SU-DHL-6 (cell line): ENCODE data around the gene TMCO1.

Experiments
- H2AFZ ChIP-seq: fragments of 200-600 bp; sonication (generic); 2 replicates; pipeline ENCODE4 v1.6.1; 2014; ENCODE audit warnings: low read depth, mild to moderate bottlenecking, moderate library complexity, mixed read lengths, antibody characterized with exemption, low read length; ENCODE audit not compliant: severe bottlenecking
- H3F3A ChIP-seq: fragments of 200-600 bp; shearing (Covaris generic); 2 replicates; pipeline ENCODE4 v1.6.0; 2016; ENCODE audit warnings: antibody characterized with exemption, mild to moderate bottlenecking; ENCODE audit not compliant: insufficient read depth
- H3K27ac ChIP-seq: fragments of 200-600 bp; sonication (generic); 2 replicates; pipeline ENCODE4 v1.5.1; 2016; ENCODE audit warnings: low read depth, mild to moderate bottlenecking, low read length, moderate library complexity, mixed read lengths
- H3K27me3 ChIP-seq: fragments of 200-600 bp; sonication (generic), shearing (Covaris generic); 2 replicates; pipeline ENCODE4 v1.6.0; 2014; ENCODE audit warnings: mild to moderate bottlenecking, low read length
- H3K36me3 ChIP-seq: fragments of 200-600 bp; sonication (generic); 2 replicates; pipeline ENCODE4 v1.6.1; 2014; ENCODE audit warnings: mild to moderate bottlenecking, low read length, mixed read lengths
- H3K4me2 ChIP-seq: fragments of 300-600, 200-600 bp; shearing (Covaris generic), sonication (generic); 2 replicates; pipeline ENCODE4 v1.6.0; 2014; ENCODE audit warnings: low read length, low read depth, mild to moderate bottlenecking; ENCODE audit not compliant: poor library complexity, severe bottlenecking
- H3K4me3 ChIP-seq: fragments of 200-600 bp; sonication (generic); 2 replicates; pipeline ENCODE4 v1.5.1; 2014; ENCODE audit warnings: antibody characterized with exemption, low read length, mild to moderate bottlenecking, mixed read lengths; ENCODE audit not compliant: insufficient read depth, poor library complexity, severe bottlenecking
- H3K79me2 ChIP-seq: fragments of 200-600 bp; sonication (generic); 2 replicates; pipeline ENCODE4 v1.6.1; 2014; ENCODE audit warnings: mild to moderate bottlenecking, low read length, moderate library complexity; ENCODE audit not compliant: insufficient read depth
- H3K9ac ChIP-seq: fragments of 200-600 bp; sonication (generic); 2 replicates; pipeline ENCODE4 v1.7.0; 2014; ENCODE audit warnings: mild to moderate bottlenecking, low read length
- H3K9me2 ChIP-seq: fragments of 200-600 bp; sonication (generic); replicated peaks from 2 replicates; pipeline ENCODE4 v1.6.1; 2014; ENCODE audit warnings: low read length; ENCODE audit not compliant: insufficient read depth
- H3K9me3 ChIP-seq: fragments of 200-600 bp; sonication (generic); 2 replicates; pipeline ENCODE4 v1.6.1; 2014; ENCODE audit warnings: low read length, mixed read lengths; ENCODE audit not compliant: insufficient read depth
- H4K20me1 ChIP-seq: fragments of 200-600 bp; sonication (generic); 2 replicates; pipeline ENCODE4 v1.6.1; 2014; ENCODE audit warnings: low read depth, mild to moderate bottlenecking, antibody characterized with exemption, low read length, moderate library complexity, mixed read lengths
- CTCF ChIP-seq: fragments of 200-600 bp; sonication (generic); IDR thresholded peaks from one replicate; pipeline ENCODE4 v1.5.1; 2017; ENCODE audit warnings: antibody characterized with exemption, mild to moderate bottlenecking, low read length, moderate library complexity; ENCODE audit not compliant: insufficient read depth, poor library complexity, severe bottlenecking
- EZH2phosphoT487 ChIP-seq: fragments of 200-600 bp; sonication (generic), shearing (Covaris generic); conservative IDR thresholded peaks from 2 replicates; pipeline ENCODE4 v1.6.1; 2018; ENCODE audit warnings: mild to moderate bottlenecking, antibody characterized with exemption, low read length, moderate library complexity, mixed read lengths

Gene TMCO1

DNA sequence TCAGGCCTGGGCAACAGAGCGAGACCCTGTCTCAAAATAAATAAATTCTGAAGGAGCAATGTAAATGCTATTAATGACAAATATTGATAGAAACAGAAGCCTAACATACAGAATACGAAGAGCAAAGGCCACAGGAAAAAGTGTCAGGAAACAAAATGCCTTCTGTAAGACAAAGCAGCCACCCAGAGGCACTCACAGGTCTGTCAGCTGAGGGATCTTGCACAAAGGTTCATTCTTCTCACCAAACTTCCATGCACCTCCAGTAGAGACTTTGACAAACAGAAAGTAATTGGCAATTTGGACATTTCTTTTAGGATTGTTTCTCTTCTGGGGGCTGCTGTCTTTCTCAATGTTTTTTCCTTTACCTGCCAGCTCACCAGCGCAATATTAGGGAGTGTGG, 69.1 kb downstream of the TMCO1 start:
- H3K27me3 ChIP-seq = no peaks in the 10 kb centered on the region
- H3K9me3 ChIP-seq = no peaks in the 10 kb centered on the region
- no peaks in the 10 kb centered on the region for H3K36me3 ChIP-seq
- H3K79me2 ChIP-seq = peaks cover 27% of the 10 kb centered on the region
- no peaks in the 10 kb centered on the region for H4K20me1 ChIP-seq
- H3K9ac ChIP-seq = no peak overlapping the region
- no peak overlapping the region for H3K4me3 ChIP-seq
- peaks cover 6% of the 10 kb centered on the region; the same call in 1 of the 2 replicates for H3F3A ChIP-seq
- no peak overlapping the region for H3K27ac ChIP-seq
- no peak for TF ChIP-seq EZH2phosphoT487
- TF ChIP-seq CTCF = no peak
- no peaks in the 10 kb centered on the region for H3K9me2 ChIP-seq
- H3K4me2 ChIP-seq = no peak overlapping the region
- H2AFZ ChIP-seq = no peak overlapping the region

DNA sequence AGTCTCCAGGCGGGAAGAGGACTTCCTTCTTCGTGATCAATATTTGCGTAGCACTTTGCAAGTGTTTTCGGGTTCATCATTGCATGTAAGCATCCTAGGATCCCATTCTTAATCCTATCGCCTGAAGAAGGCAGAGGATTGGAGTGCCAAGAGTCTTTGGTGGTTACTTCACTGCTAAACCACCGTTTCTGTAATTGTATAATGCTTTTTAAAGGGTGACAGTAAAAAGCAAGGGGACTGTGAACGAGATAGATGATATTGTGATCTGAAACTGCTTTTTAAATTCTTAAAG, 70.0 kb downstream of the TMCO1 start:
- TF ChIP-seq CTCF = no peak
- no peak for TF ChIP-seq EZH2phosphoT487
- no peaks in the 10 kb centered on the region for H4K20me1 ChIP-seq
- peaks cover 27% of the 10 kb centered on the region for H3K79me2 ChIP-seq
- peak overlapping the region; percentile 84 for H3K27ac ChIP-seq
- H3F3A ChIP-seq = peaks cover 6% of the 10 kb centered on the region; the same call in 1 of the 2 replicates
- H3K36me3 ChIP-seq = peaks cover 4% of the 10 kb centered on the region; the same call in 1 of the 2 replicates
- H3K9ac ChIP-seq = peak overlapping the region; percentile 67
- peak overlapping the region; percentile 67 for H3K4me3 ChIP-seq
- no peaks in the 10 kb centered on the region for H3K9me2 ChIP-seq
- H3K27me3 ChIP-seq = no peaks in the 10 kb centered on the region
- peak overlapping the region; percentile 99 for H2AFZ ChIP-seq
- peak overlapping the region; percentile 96 for H3K4me2 ChIP-seq
- H3K9me3 ChIP-seq = no peaks in the 10 kb centered on the region

DNA sequence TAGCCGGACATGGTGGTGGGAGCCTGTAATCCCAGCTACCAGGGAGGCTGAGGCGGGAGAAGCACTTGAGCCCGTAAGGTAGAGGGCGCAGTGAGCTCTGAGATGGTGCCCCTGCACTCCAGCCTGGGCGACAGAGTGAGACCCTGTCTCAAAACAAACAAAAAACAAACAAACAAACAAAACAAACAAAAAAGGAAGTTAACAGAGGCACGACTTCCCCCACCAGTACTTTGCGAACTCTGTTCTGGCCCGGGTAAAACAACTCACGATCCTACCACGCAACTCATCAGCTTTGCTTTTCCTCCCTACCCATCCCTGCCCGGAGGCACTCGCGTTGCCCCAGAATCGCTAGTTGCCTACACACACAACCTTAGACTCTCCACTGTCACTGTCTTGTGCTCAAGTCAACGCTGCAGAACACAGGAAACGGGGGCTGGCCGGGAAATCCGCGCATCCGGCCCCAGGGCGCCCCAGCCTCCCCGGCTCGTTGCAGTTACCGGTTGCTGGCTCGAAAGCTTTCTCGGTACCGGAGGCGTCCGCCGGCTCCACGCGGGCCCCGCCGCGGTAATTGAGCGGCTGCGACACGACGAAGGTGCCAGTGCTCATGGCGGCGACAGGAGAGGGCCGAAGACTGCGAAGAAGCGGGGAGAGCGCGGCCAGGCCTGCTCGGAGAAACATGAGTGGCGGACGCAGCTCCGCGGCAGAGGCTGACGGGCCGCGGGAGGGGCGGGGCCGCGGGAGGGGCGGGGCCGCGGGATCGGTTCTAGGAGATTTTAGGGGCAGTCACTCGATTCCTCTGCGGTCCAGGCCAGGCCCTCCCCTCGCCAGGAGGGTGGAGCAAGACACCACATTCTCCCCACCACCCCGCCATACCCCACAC, 70.5 kb downstream of the TMCO1 start, which contains the start of gene ALDH9A1:
Gene ALDH9A1 (minus strand): TSS at position 682 of the 880 bp plus-strand sequence. CDS start 4 bp downstream, at position 678.
- H4K20me1 ChIP-seq = no peaks in the 10 kb centered on the region
- TF ChIP-seq CTCF = peak; percentile 40
- no peak for TF ChIP-seq EZH2phosphoT487
- peak within 1 kb of the TSS; percentile 67 for H3K9ac ChIP-seq
- H3K36me3 ChIP-seq = peaks cover 4% of the 10 kb centered on the region; the same call in 1 of the 2 replicates
- no peaks in the 10 kb centered on the region for H3K9me3 ChIP-seq
- peak within 1 kb of the TSS; percentile 96 for H3K4me2 ChIP-seq
- peak within 1 kb of the TSS; percentile 84 for H3K27ac ChIP-seq
- peak within 1 kb of the TSS; percentile 99 for H2AFZ ChIP-seq
- no peaks in the 10 kb centered on the region for H3K9me2 ChIP-seq
- no peaks in the 10 kb centered on the region for H3K27me3 ChIP-seq
- peaks cover 6% of the 10 kb centered on the region; the same call in 1 of the 2 replicates for H3F3A ChIP-seq
- H3K79me2 ChIP-seq = peaks cover 27% of the 10 kb centered on the region
- H3K4me3 ChIP-seq = peak within 1 kb of the TSS; percentile 67
